ENCODE results near the gene CHD3.

- TF ChIP-seq MAX (IDR thresholded peaks at IDR 0.05; ENCODE audit: insufficient read depth, insufficient read length) (no peak), CTCF (IDR thresholded peaks at IDR 0.05; ENCODE audit: extremely low read depth in 1 of 2, insufficient read depth in 1 of 2, low read depth in 1 of 2, low read length in 2 of 2) (no peak), POLR2AphosphoS5 (IDR thresholded peaks at IDR 0.05; ENCODE audit: insufficient read depth, low read depth, low read length) (no peak), POLR2A (IDR thresholded peaks at IDR 0.05; ENCODE audit: low read depth, low read length) (no peak), EZH2 (IDR thresholded peaks at IDR 0.05; ENCODE audit: borderline replicate concordance, low read depth, low read length, severe bottlenecking) (no peak)
Measured at GRCh38 chr17:7903154-7904103, 14.8 kb downstream of the CHD3 start.
